Measurements from ENCODE around the gene CCDC102A. TPM values are rescaled to one million over a fixed set of nuclear protein-coding genes. Genes with fewer than 3 reads are reported as not detected.

CCDC102A gene
- total and polyA plus RNA-seq, 9 donors, result 9.3 to 20.9 (median 15.2) TPM

Other genes with a start within 250 kb of the CCDC102A start
- gene CCL22, start 177.8 kb downstream of the CCDC102A start, total RNA-seq, result not detected
- gene CCL22, start 177.8 kb downstream of the CCDC102A start, polyA plus RNA-seq (ENCODE audit: insufficient read depth in 1 of 8, insufficient read length in 8 of 8, low replicate concordance in 1 of 8), result under 1 TPM in 4 of 8 donors, not detected in 4; 0.06 to 0.19 (median 0.10) TPM
- gene CX3CL1, start 164.1 kb downstream of the CCDC102A start, total RNA-seq, result 2.5 TPM
- 1 to 10 TPM; 2.9 to 7.0 (median 5.1) TPM for gene CX3CL1, start 164.1 kb downstream of the CCDC102A start, polyA plus RNA-seq (ENCODE audit: insufficient read depth in 1 of 8, insufficient read length in 8 of 8, low replicate concordance in 1 of 8)
- not detected for gene CCL17, start 131.8 kb downstream of the CCDC102A start, total RNA-seq
- gene CCL17, start 131.8 kb downstream of the CCDC102A start, polyA plus RNA-seq (ENCODE audit: insufficient read depth in 1 of 8, insufficient read length in 8 of 8, low replicate concordance in 1 of 8), result not detected
- 45.8 TPM for gene CIAPIN1, start 89.2 kb downstream of the CCDC102A start, total RNA-seq
- 10 to 100 TPM; 56.9 to 65.8 (median 60.8) TPM for gene CIAPIN1, start 89.2 kb downstream of the CCDC102A start, polyA plus RNA-seq (ENCODE audit: insufficient read depth in 1 of 8, insufficient read length in 8 of 8, low replicate concordance in 1 of 8)
- gene COQ9, start 89.1 kb downstream of the CCDC102A start, total RNA-seq, result 68.8 TPM
- gene COQ9, start 89.1 kb downstream of the CCDC102A start, polyA plus RNA-seq (ENCODE audit: insufficient read depth in 1 of 8, insufficient read length in 8 of 8, low replicate concordance in 1 of 8), result 10 to 100 TPM; 57.0 to 75.0 (median 66.2) TPM
- gene POLR2C, start 73.9 kb downstream of the CCDC102A start, total RNA-seq, result 55.6 TPM
- gene POLR2C, start 73.9 kb downstream of the CCDC102A start, polyA plus RNA-seq (ENCODE audit: insufficient read depth in 1 of 8, insufficient read length in 8 of 8, low replicate concordance in 1 of 8), result 10 to 100 TPM; 44.3 to 56.7 (median 48.2) TPM
- gene DOK4, start 50.1 kb downstream of the CCDC102A start, total RNA-seq, result 8.2 TPM
- 10 to 100 TPM in 6 of 8 donors, 1 to 10 TPM in 2; 6.8 to 14.9 (median 11.4) TPM for gene DOK4, start 50.1 kb downstream of the CCDC102A start, polyA plus RNA-seq (ENCODE audit: insufficient read depth in 1 of 8, insufficient read length in 8 of 8, low replicate concordance in 1 of 8)
- gene ADGRG5, start 6.1 kb upstream of the CCDC102A start, total RNA-seq, result 0.13 TPM
- gene ADGRG5, start 6.1 kb upstream of the CCDC102A start, polyA plus RNA-seq (ENCODE audit: insufficient read depth in 1 of 8, insufficient read length in 8 of 8, low replicate concordance in 1 of 8), result 1 to 10 TPM in 7 of 8 donors, under 1 TPM in 1; 0.64 to 2.6 (median 1.8) TPM
- 1.9 TPM for gene ADGRG1, start 92.1 kb upstream of the CCDC102A start, total RNA-seq
- gene ADGRG1, start 92.1 kb upstream of the CCDC102A start, polyA plus RNA-seq (ENCODE audit: insufficient read depth in 1 of 8, insufficient read length in 8 of 8, low replicate concordance in 1 of 8), result 10 to 100 TPM in 1 of 8 donors, 1 to 10 TPM in 7; 4.9 to 13.0 (median 5.9) TPM
- 0.04 TPM for gene ADGRG3, start 131.7 kb upstream of the CCDC102A start, total RNA-seq
- 1 to 10 TPM in 1 of 8 donors, under 1 TPM in 7; 0.16 to 1.1 (median 0.28) TPM for gene ADGRG3, start 131.7 kb upstream of the CCDC102A start, polyA plus RNA-seq (ENCODE audit: insufficient read depth in 1 of 8, insufficient read length in 8 of 8, low replicate concordance in 1 of 8)
- 0.09 TPM for gene DRC7, start 158.2 kb upstream of the CCDC102A start, total RNA-seq
- under 1 TPM in 5 of 8 donors, not detected in 3; 0.06 to 0.40 (median 0.20) TPM for gene DRC7, start 158.2 kb upstream of the CCDC102A start, polyA plus RNA-seq (ENCODE audit: insufficient read depth in 1 of 8, insufficient read length in 8 of 8, low replicate concordance in 1 of 8)
- 33.3 TPM for gene KATNB1, start 199.2 kb upstream of the CCDC102A start, total RNA-seq
- 10 to 100 TPM; 32.7 to 63.2 (median 44.1) TPM for gene KATNB1, start 199.2 kb upstream of the CCDC102A start, polyA plus RNA-seq (ENCODE audit: insufficient read depth in 1 of 8, insufficient read length in 8 of 8, low replicate concordance in 1 of 8)